OCI-LY7 (cell line): ENCODE measurements around the gene TPCN1. TPM values are rescaled to one million over a fixed set of nuclear protein-coding genes. Genes with fewer than 3 reads are reported as not detected.

Experiments used
- BruUV-seq: library from RNA; stranded (reverse); fragments of 400-500 nt; replicated peaks from 2 replicates; lab custom pipeline; 2021; lab: Mats Ljungman, UMichigan
- CTCF ChIA-PET: fragments of 300-600 bp; sonication (Branson Sonifier 250); formaldehyde crosslinking; loops from one replicate; lab custom pipeline; 2022; ENCODE audit warnings: antibody characterized with exemption; ENCODE audit not compliant: unreplicated experiment; lab: Charles Lee
- POLR2A ChIA-PET: fragments of 300-600 bp; sonication (Branson Sonifier 250); formaldehyde crosslinking; loops from one replicate; lab custom pipeline; 2022; ENCODE audit warnings: antibody characterized with exemption; lab: Charles Lee
- DNase-seq: peaks from one replicate; pipeline ENCODE4 v3.0.0-alpha.2; 2015; ENCODE audit warnings: low spot score
- H2AFZ ChIP-seq: fragments of 200-600 bp; sonication (generic), shearing (Covaris generic); 2 replicates; pipeline ENCODE4 v1.6.1; 2014; ENCODE audit warnings: mild to moderate bottlenecking, antibody characterized with exemption, low read length, moderate library complexity
- H3K27ac ChIP-seq: fragments of 200-600 bp; sonication (generic); 2 replicates; pipeline ENCODE4 v1.5.1; 2014; ENCODE audit warnings: mixed run types, low read depth, mild to moderate bottlenecking, moderate library complexity, low read length, inconsistent platforms; ENCODE audit not compliant: poor library complexity, severe bottlenecking
- H3K36me3 ChIP-seq: fragments of 200-600 bp; sonication (generic); 2 replicates; pipeline ENCODE4 v1.6.1; 2014; ENCODE audit warnings: mild to moderate bottlenecking, antibody characterized with exemption, low read length, moderate library complexity, mixed read lengths; ENCODE audit not compliant: insufficient read depth
- H3K4me1 ChIP-seq: fragments of 200-600 bp; sonication (generic); 2 replicates; pipeline ENCODE4 v1.5.1; 2014; ENCODE audit warnings: mild to moderate bottlenecking, low read length; ENCODE audit not compliant: insufficient read depth, poor library complexity, severe bottlenecking
- H3K4me2 ChIP-seq: fragments of 200-600 bp; sonication (generic); 2 replicates; pipeline ENCODE4 v1.6.1; 2014; ENCODE audit warnings: mild to moderate bottlenecking, low read length
- H3K4me3 ChIP-seq: fragments of 200-600 bp; sonication (generic); 2 replicates; pipeline ENCODE4 v1.5.1; 2014; ENCODE audit warnings: mild to moderate bottlenecking, low read depth, low read length; ENCODE audit not compliant: poor library complexity, severe bottlenecking
- H3K79me2 ChIP-seq: fragments of 200-600 bp; sonication (generic); 2 replicates; pipeline ENCODE4 v1.6.1; 2016; ENCODE audit warnings: low read depth, mild to moderate bottlenecking, low read length, moderate library complexity, mixed read lengths; ENCODE audit not compliant: insufficient read depth
- H3K9me2 ChIP-seq: fragments of 200-600 bp; sonication (generic); 2 replicates; pipeline ENCODE4 v1.6.1; 2016; ENCODE audit warnings: mild to moderate bottlenecking, low read length, mixed read lengths; ENCODE audit not compliant: insufficient read depth
- H3K9me3 ChIP-seq: fragments of 200-600 bp; sonication (generic); 2 replicates; pipeline ENCODE4 v1.6.1; 2014; ENCODE audit warnings: mild to moderate bottlenecking, mixed run types, low read length, mixed read lengths
- H4K20me1 ChIP-seq: fragments of 200-600 bp; sonication (generic); 2 replicates; pipeline ENCODE4 v1.6.1; 2014; ENCODE audit warnings: mild to moderate bottlenecking, antibody characterized with exemption, low read length, moderate library complexity, mixed read lengths; ENCODE audit not compliant: insufficient read depth
- CTCF ChIP-seq: fragments of 200-600 bp; sonication (generic); conservative IDR thresholded peaks from 2 replicates; pipeline ENCODE4 v1.5.1; 2014; ENCODE audit warnings: mild to moderate bottlenecking, antibody characterized with exemption, low read length, moderate library complexity, mixed read lengths
- EZH2phosphoT487 ChIP-seq: fragments of 200-600 bp; sonication (generic); IDR thresholded peaks from 2 replicates; pipeline ENCODE4 v1.6.1; 2018; ENCODE audit warnings: low read depth, borderline replicate concordance, mild to moderate bottlenecking, mixed run types, antibody characterized with exemption, low read length, moderate library complexity, mixed read lengths
- intact Hi-C: fragments of 100-400 bp; cut with micrococcal nuclease; formaldehyde crosslinking; loops from one replicate; pipeline ENCODE4 v1.10.0; 2022; ENCODE audit not compliant: unreplicated experiment
- total RNA-seq, 2 experiments: library from RNA; depleted of rRNA in 1 of 2; stranded (reverse); fragments of >200 nt in 1 of 2; shearing (Covaris generic) in 1 of 2; gene quantifications; 2 replicates each; pipeline ENCODE4 v1.2.3, GENCODE V29; 2014 to 2022

TPCN1 gene
- total RNA-seq, 2 experiments from 2014 or later = 96.0 to 160 TPM

GRCh38 chr12:113297621-113298471, 76.6 kb downstream of the TPCN1 start:
- no peaks in the 10 kb centered on the region for H3K9me2 ChIP-seq
- CTCF ChIA-PET = no interaction called here
- no peaks in the 10 kb centered on the region for H4K20me1 ChIP-seq
- no TSS peak for BruUV-seq
- no peaks in the 10 kb centered on the region for H3K79me2 ChIP-seq
- no peak overlapping the region for H3K4me2 ChIP-seq
- H2AFZ ChIP-seq = no peak overlapping the region
- no peak overlapping the region for H3K4me3 ChIP-seq
- no peak overlapping the region for H3K27ac ChIP-seq
- POLR2A ChIA-PET = interaction anchor here (0.7 kb wide), 1 partner anchor 177 kb away, joined by 5 read pairs; no protein-coding TSS in a partner anchor
- H3K9me3 ChIP-seq = no peaks in the 10 kb centered on the region
- H3K4me1 ChIP-seq = no peaks in the 10 kb centered on the region
- intact Hi-C loops = no loop called here
- no peak for TF ChIP-seq CTCF
- TF ChIP-seq EZH2phosphoT487 = no peak
- DNase-seq = no peak
- H3K36me3 ChIP-seq = peaks cover 96% of the 10 kb centered on the region

- Histone ChIP-seq H2AFZ (no peak overlapping the region), H3K4me3 (no peak overlapping the region), H3K27ac (no peak overlapping the region), H3K9me3 (no peaks in the 10 kb centered on the region), H3K4me1 (no peaks in the 10 kb centered on the region), H3K9me2 (no peaks in the 10 kb centered on the region), H3K4me2 (no peak overlapping the region), H4K20me1 (no peaks in the 10 kb centered on the region), H3K79me2 (no peaks in the 10 kb centered on the region), H3K36me3 (peaks cover 96% of the 10 kb centered on the region)
- POLR2A ChIA-PET = no interaction called here
- intact Hi-C loops = no loop called here
- no TSS peak for BruUV-seq
- TF ChIP-seq CTCF = no peak
- TF ChIP-seq EZH2phosphoT487 = no peak
- DNase-seq = no peak
- CTCF ChIA-PET = no interaction called here
These were observed 77.2 kb downstream of the TPCN1 start for GRCh38 chr12:113298472-113298817.
